Tibial nerve (tissue), 4 donors: Measurements from ENCODE around the gene DIP2C.

Experiments
- CTCF ChIP-seq, 5 experiments: fragments of 200-600 bp in 3 of 5; fragments of 450-650 bp in 2 of 5; sonication (generic) in 3 of 5; IDR thresholded peaks; one replicate each; pipeline ENCODE4 v1.5.1; 2016 to 2019; ENCODE audit warnings: antibody characterized with exemption in 5 of 5, mild to moderate bottlenecking in 3 of 5, moderate library complexity in 2 of 5
- EP300 ChIP-seq, 2 donors: sonication (generic); formaldehyde crosslinking; IDR thresholded peaks; one replicate each; pipeline ENCODE4 v1.6.1; 2017; ENCODE audit warnings: antibody characterized with exemption in 2 of 2, mild to moderate bottlenecking in 1 of 2
- POLR2A ChIP-seq, 2 donors: fragments of 450-650 bp; IDR thresholded peaks; one replicate each; pipeline ENCODE4 v1.6.1; 2017; ENCODE audit warnings: antibody characterized with exemption in 2 of 2, mild to moderate bottlenecking in 2 of 2, moderate library complexity in 2 of 2

GRCh38 chr10:411603-412002 lies 277.9 kb downstream of the DIP2C start:
- no peak for TF ChIP-seq CTCF (IDR thresholded peaks at IDR 0.05)
- no peak for TF ChIP-seq POLR2A (IDR thresholded peaks at IDR 0.05)
- no peak for TF ChIP-seq EP300 (IDR thresholded peaks at IDR 0.05)
